Left ventricle myocardium inferior (tissue), 1 donor: ENCODE results near the gene CCDC181. TPM values are rescaled to one million over a fixed set of nuclear protein-coding genes. Genes with fewer than 3 reads are reported as not detected.
"Not testable (repeated sequence)": the region's sequence is repeated elsewhere in the genome, so short reads cannot be mapped to it uniquely, and the experiment has no call there.

Experiments
- DNase-seq: peaks from one replicate; pipeline ENCODE4 v3.0.0-alpha.2; 2020
- H3K27ac ChIP-seq: fragments of 200-600 bp; replicated peaks from 2 replicates; pipeline ENCODE4 v1.8.0; 2021
- H3K27me3 ChIP-seq: fragments of 200-600 bp; 2 replicates; pipeline ENCODE4 v1.8.0; 2021; ENCODE audit warnings: low read depth
- H3K36me3 ChIP-seq: fragments of 200-600 bp; 2 replicates; pipeline ENCODE4 v1.8.0; 2021
- H3K4me1 ChIP-seq: fragments of 200-600 bp; 2 replicates; pipeline ENCODE4 v1.8.0; 2021
- H3K4me3 ChIP-seq: fragments of 200-600 bp; 2 replicates; pipeline ENCODE4 v1.8.0; 2021; ENCODE audit warnings: mild to moderate bottlenecking, moderate library complexity
- H3K9me3 ChIP-seq: fragments of 200-600 bp; replicated peaks from 2 replicates; pipeline ENCODE4 v1.8.0; 2021
- intact Hi-C: fragments of 100-400 bp; cut with micrococcal nuclease; formaldehyde crosslinking; loops from one replicate; pipeline ENCODE4 v1.11.0; 2022
- total RNA-seq: library from RNA; stranded (reverse); fragmentation: NEBNext Ultra II Directional; extraction: Animal tissue kit (Norgen Biotek cat#: 25700); gene quantifications from one replicate; pipeline ENCODE4 v1.2.1, GENCODE V29; 2021
- TF ChIP-seq, protein P1 (sequence below): fragments of 200-600 bp; IDR thresholded peaks from 2 replicates; pipeline ENCODE4 v1.8.0; 2021; ENCODE audit warnings: antibody characterized with exemption, mild to moderate bottlenecking, borderline replicate concordance
- donor health status: DM: no; HTN: yes; CAD: no; lungs with severe emphysema.

CCDC181 gene
- total RNA-seq, 1 donor from 2014 or later = 1.5 TPM

DNA sequence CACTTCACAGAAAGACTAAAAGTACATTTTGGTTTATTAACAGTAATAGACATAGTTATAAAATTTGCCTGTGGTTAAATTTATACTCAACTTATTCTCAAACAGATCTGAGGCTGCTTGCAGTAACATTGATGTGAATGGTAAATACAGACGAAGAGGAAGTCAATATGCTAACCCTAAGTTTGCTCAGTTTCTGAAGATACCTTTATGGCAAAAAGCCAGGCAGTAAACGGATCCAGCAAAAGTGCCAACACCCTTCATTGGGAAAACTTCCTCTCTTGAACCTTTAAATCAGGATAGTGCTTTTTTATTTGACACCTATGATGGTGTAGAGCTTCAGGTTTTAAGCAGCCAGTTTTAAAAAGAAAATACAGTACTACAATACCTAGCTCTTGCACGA is 16.6 kb upstream of the CCDC181 start:
- intact Hi-C loops = no loop called here
- no peak for DNase-seq
- H3K9me3 ChIP-seq = no peaks in the 10 kb centered on the region
- TF ChIP-seq, protein P1, sequence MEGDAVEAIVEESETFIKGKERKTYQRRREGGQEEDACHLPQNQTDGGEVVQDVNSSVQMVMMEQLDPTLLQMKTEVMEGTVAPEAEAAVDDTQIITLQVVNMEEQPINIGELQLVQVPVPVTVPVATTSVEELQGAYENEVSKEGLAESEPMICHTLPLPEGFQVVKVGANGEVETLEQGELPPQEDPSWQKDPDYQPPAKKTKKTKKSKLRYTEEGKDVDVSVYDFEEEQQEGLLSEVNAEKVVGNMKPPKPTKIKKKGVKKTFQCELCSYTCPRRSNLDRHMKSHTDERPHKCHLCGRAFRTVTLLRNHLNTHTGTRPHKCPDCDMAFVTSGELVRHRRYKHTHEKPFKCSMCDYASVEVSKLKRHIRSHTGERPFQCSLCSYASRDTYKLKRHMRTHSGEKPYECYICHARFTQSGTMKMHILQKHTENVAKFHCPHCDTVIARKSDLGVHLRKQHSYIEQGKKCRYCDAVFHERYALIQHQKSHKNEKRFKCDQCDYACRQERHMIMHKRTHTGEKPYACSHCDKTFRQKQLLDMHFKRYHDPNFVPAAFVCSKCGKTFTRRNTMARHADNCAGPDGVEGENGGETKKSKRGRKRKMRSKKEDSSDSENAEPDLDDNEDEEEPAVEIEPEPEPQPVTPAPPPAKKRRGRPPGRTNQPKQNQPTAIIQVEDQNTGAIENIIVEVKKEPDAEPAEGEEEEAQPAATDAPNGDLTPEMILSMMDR = no peak
- no peak overlapping the region for H3K4me3 ChIP-seq
- no peak overlapping the region for H3K27ac ChIP-seq
- H3K36me3 ChIP-seq = no peaks in the 10 kb centered on the region
- no peaks in the 10 kb centered on the region for H3K4me1 ChIP-seq
- H3K27me3 ChIP-seq = peaks cover 18% of the 10 kb centered on the region

DNA sequence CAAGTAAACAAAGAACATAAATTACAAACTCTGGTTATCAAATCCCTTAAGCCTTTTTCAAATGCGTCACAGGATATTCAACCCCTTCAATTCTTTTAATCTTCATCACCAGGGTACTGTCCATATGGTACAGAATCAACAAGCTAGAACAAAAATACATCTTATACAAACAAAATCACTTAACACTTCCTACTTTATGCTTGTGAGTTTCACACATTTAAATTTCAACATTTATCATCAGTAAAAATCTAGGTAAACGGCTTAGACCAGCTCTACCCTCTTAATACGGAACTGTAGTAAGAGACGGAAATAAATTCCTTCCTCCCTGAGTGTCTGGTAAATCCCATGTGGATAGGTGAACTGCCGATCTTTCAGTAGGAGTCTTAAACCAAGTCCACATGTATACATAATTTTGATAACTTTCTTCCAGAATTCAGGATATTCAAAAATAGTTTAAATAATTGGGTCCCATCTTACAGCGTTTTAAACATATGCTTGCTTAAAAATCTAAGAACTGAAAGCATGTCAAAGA is 1.0 kb downstream of the CCDC181 start:
- DNase-seq = no peak
- intact Hi-C loops = no loop called here
- no peak overlapping the region for H3K27ac ChIP-seq
- TF ChIP-seq, protein P1 = no peak
- peaks cover 7% of the 10 kb centered on the region for H3K4me1 ChIP-seq
- H3K4me3 ChIP-seq = peak overlapping the region; percentile 72
- H3K36me3 ChIP-seq = no peaks in the 10 kb centered on the region
- peaks cover 18% of the 10 kb centered on the region for H3K27me3 ChIP-seq
- no peaks in the 10 kb centered on the region for H3K9me3 ChIP-seq

DNA sequence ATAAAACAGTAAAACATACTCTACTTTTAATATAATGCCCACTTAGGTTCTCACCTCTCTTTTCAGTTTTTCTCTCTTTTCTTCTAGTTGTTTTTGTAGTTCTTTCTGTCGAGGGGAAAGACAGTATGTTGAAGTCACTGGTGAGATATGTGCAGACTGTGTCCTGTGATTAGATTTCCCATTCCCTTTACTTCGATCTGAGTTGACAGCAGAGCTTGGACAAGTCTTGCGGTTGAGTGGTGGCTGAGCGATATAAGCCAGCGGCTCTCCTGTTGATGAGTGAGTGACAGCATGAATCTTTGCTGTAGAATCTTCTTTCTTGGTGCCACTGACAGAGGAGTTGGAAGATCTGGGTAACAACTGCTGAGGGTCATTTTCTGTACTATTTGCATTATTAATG is 6.0 kb downstream of the CCDC181 start:
- no peak for DNase-seq
- H3K27me3 ChIP-seq = no peaks in the 10 kb centered on the region

DNA sequence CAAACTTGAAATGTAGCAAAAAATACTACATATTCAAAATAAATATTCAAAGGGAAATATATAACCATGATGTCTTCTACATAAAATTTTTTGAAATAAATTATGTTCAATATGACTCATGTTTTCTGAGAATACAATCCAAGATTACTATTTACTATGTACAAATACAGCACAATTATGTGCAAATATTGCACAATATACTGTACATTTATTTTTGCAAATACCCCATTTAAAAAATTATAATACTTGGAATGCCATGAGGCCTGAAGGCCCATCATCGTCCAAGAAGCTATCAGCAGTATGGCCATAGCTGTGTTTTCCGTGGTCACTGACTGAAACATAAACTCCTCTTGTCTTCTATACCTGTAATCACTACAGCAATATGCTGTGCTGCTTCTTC is 12.3 kb downstream of the CCDC181 start:
- TF ChIP-seq, protein P1 = no peak
- no peak for DNase-seq
- Histone ChIP-seq H3K27me3 (no peaks in the 10 kb centered on the region), H3K36me3 (no peaks in the 10 kb centered on the region), H3K9me3 (peaks cover 37% of the 10 kb centered on the region), H3K27ac (no peak overlapping the region), H3K4me3 (no peak overlapping the region), H3K4me1 (no peaks in the 10 kb centered on the region)
- intact Hi-C loops = no loop called here

More for the DNA sequence above, 6.0 kb downstream of the CCDC181 start:
- Histone ChIP-seq H3K36me3 (no peaks in the 10 kb centered on the region), H3K27ac (no peak overlapping the region), H3K4me1 (no peaks in the 10 kb centered on the region), H3K9me3 (no peaks in the 10 kb centered on the region), H3K4me3 (no peak overlapping the region)
- intact Hi-C loops = no loop called here
- TF ChIP-seq, protein P1 = no peak

DNA sequence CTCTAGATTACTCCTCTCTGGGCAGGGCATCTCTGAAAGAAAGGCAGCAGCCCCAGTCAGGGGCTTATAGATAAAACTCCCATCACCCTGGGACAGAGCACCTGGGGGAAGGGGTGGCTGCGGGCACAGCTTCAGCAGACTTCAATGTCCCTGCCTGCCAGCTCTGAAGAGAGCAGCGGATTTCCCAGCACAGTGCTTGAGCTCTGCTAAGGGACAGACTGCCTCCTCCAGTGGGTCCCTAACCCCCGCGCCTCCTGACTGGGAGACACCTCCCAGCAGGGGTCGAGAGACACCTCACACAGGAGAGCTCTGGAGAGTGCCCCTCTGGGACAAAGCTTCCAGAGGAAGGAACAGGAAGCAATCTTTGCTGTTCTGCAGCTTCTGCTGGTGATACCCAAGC is 18.9 kb downstream of the CCDC181 start:
- H3K27me3 ChIP-seq, H3K27ac ChIP-seq, H3K36me3 ChIP-seq, DNase-seq, intact Hi-C loops, H3K4me3 ChIP-seq, H3K4me1 ChIP-seq: not testable (repeated sequence)
- peaks cover 99% of the 10 kb centered on the region for H3K9me3 ChIP-seq

DNA sequence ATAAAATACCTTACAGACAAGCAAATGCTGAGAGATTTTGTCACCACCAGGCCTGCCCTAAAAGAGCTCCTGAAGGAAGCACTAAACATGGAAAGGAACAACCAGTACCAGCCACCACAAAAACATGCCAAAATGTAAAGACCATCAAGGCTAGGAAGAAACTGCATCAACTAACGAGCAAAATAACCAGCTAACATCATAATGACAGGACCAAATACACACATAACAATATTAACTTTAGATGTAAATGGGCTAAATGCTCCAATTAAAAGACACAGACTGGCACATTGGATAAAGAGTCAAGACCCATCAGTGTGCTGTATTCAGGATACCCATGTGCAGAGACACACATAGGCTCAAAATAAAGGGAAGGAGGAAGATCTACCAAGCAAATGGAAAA is 24.7 kb downstream of the CCDC181 start:
- intact Hi-C loops, H3K27ac ChIP-seq, H3K27me3 ChIP-seq, H3K4me1 ChIP-seq, DNase-seq, H3K4me3 ChIP-seq, H3K36me3 ChIP-seq: not testable (repeated sequence)
- peaks cover 50% of the 10 kb centered on the region for H3K9me3 ChIP-seq
